Activated CD4-positive, alpha-beta T cell treated with anti-CD3 and anti-CD28 coated beads, Interleukin-2, amount 10 ng/mL, durations not matched to agents 24 days and 14 days (primary cell): ENCODE data around the gene SPTLC2. TPM values are rescaled to one million over a fixed set of nuclear protein-coding genes. Genes with fewer than 3 reads are reported as not detected.
"Not testable (repeated sequence)": the region's sequence is repeated elsewhere in the genome, so short reads cannot be mapped to it uniquely, and the experiment has no call there.

Experiments
- DNase-seq: peaks from one replicate; pipeline ENCODE4 v3.0.0; 2022
- H3K27ac Mint-ChIP-seq: one replicate; pipeline ENCODE4 v1.8.0; 2022; ENCODE audit warnings: mild to moderate bottlenecking, mixed read lengths
- H3K27me3 Mint-ChIP-seq: one replicate; pipeline ENCODE4 v1.8.0; 2022; ENCODE audit warnings: mixed read lengths
- H3K36me3 Mint-ChIP-seq: one replicate; pipeline ENCODE4 v1.8.0; 2022; ENCODE audit warnings: low read depth, mild to moderate bottlenecking, mixed read lengths
- H3K4me1 Mint-ChIP-seq: one replicate; pipeline ENCODE4 v1.8.0; 2021; ENCODE audit warnings: mixed read lengths
- H3K4me3 Mint-ChIP-seq: one replicate; pipeline ENCODE4 v1.8.0; 2022; ENCODE audit warnings: mild to moderate bottlenecking, moderate library complexity, mixed read lengths
- H3K9me3 Mint-ChIP-seq: one replicate; pipeline ENCODE4 v1.8.0; 2021; ENCODE audit warnings: mixed read lengths
- intact Hi-C: fragments of 100-400 bp; cut with micrococcal nuclease; formaldehyde crosslinking; loops from one replicate; pipeline ENCODE4 v1.15.1; 2023
- total RNA-seq: library from RNA; stranded (reverse); gene quantifications from 2 replicates; pipeline ENCODE4 v1.2.3, GENCODE V29; 2022

Gene SPTLC2
- total RNA-seq, 1 donor from 2014 or later: 26.6 TPM

DNA sequence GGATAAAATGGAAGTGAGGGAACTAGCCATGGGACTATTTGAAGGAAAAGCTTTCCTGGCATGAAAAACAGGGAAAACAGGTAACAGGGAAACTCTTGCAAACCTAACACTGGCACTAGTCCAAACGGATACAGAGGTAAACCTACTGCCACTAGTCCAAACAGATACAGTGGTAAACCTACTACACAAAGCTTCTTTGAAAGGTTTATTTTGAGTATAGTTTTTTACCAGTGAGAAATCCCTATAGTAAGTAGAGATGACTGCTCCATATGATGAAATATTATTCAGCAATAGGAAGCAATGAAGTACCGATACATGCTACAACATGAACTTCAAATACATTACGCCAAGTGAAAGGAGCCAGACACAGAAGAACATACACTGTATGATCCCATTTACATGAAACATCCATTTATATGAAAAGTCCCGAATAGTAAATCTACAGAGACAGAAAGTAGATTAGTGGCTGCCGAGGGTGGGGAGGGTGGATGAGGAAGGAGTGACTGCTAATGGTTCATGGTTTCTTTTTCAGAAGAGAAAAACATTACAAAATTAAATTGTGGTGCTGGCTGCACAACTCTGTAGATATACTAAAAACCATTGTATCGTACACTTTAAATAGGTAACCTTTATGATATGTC is 25.5 kb downstream of the SPTLC2 start:
- no peak for DNase-seq
- Mint-ChIP-seq H3K4me1 (peaks cover 49% of the 10 kb centered on the region), H3K36me3 (peaks cover 48% of the 10 kb centered on the region), H3K9me3 (peaks cover 4% of the 10 kb centered on the region), H3K4me3 (peak overlapping the region; percentile 12), H3K27ac (peak overlapping the region; percentile 38), H3K27me3 (no peaks in the 10 kb centered on the region)
- intact Hi-C loops: loop anchor here (1.0 to 5.0 kb wide), 2 partner anchors 8 to 116 kb away; partner anchors contain the start of genes ALKBH1 and SLIRP

DNA sequence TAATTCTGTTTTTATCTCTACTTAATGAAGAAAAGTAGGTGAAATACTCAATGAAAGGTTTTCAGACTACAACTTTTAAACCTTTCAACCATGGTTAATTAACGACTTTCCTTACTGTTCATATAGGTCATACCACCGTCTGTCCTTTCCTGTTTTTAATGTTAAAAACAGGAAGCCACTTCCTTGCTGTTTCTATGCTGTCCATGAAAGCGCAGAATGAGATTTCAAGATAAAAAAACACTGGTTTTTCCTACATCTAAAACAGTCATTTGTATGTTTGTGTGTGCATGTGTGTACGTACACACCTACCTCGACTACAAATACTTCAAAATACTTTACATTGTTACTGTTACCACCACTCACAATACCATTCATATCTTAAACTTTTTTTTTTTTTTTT is 27.3 kb downstream of the SPTLC2 start:
- no peak for DNase-seq
- peaks cover 36% of the 10 kb centered on the region for H3K36me3 Mint-ChIP-seq
- H3K27ac Mint-ChIP-seq: peak overlapping the region; percentile 59
- H3K9me3 Mint-ChIP-seq: no peaks in the 10 kb centered on the region
- peak overlapping the region; percentile 38 for H3K4me3 Mint-ChIP-seq
- intact Hi-C loops: no loop called here
- peaks cover 43% of the 10 kb centered on the region for H3K4me1 Mint-ChIP-seq
- H3K27me3 Mint-ChIP-seq: no peaks in the 10 kb centered on the region

DNA sequence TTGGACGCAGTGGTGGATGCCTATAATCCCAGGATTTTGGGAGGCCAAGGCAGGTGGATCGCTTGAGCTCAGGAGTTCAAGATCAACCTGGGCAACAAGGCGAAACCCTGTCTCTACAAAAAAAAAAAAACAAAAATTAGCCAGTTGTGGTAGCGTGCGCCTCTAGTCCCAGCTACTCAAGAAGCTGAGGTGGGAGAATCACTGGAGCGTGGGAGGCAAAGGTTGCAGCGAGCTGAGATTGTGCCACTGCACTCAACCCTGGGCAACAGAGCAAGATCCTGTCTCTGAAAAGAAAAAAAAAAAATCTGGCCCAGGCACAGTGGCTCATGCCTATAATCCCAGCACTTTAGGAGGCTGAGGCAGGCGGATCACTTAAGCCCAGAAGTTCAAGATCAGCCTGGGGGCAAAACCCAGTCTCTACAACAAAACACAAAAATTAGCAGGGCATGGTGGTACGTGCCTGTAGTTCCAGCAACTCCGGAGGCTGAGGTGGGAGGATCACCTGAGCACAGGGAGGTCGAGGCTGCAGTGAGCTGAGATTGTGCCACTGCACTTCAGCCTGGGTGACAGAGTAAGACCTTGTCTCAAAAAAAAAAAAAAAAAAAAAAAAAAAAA is 27.9 kb downstream of the SPTLC2 start:
- DNase-seq, H3K27ac Mint-ChIP-seq, intact Hi-C loops, H3K27me3 Mint-ChIP-seq, H3K9me3 Mint-ChIP-seq: not testable (repeated sequence)
- H3K4me3 Mint-ChIP-seq: peak overlapping the region; percentile 53
- peaks cover 34% of the 10 kb centered on the region for H3K36me3 Mint-ChIP-seq
- H3K4me1 Mint-ChIP-seq: peaks cover 37% of the 10 kb centered on the region

DNA sequence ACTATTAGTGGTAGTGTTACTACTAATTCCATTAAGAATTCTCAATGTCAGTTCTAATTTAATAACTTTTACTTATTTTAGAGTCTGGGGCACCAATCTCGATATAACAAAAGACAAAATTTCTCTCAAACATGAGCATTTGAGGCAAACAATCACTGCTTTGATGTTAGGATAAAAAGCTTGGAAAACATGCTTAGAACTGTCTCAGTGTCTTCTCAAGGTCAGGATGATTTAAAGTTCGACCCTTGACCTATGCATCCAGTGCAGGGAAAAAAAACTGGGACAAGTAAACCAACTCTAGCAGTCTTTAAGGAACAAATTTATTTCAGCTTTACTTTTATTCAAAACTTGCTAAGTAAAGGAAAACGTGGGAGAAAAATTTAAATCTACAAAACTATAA is 31.1 kb downstream of the SPTLC2 start:
- DNase-seq: no peak
- H3K4me3 Mint-ChIP-seq: no peak overlapping the region
- peaks cover 33% of the 10 kb centered on the region for H3K4me1 Mint-ChIP-seq
- intact Hi-C loops: no loop called here
- H3K36me3 Mint-ChIP-seq: peaks cover 19% of the 10 kb centered on the region
- no peaks in the 10 kb centered on the region for H3K9me3 Mint-ChIP-seq
- H3K27me3 Mint-ChIP-seq: no peaks in the 10 kb centered on the region
- H3K27ac Mint-ChIP-seq: no peak overlapping the region

GRCh38 chr14:77584809-77585208 is 31.6 kb downstream of the SPTLC2 start:
- no peaks in the 10 kb centered on the region for H3K27me3 Mint-ChIP-seq
- intact Hi-C loops: loop anchor here (5.0 kb wide), 1 partner anchor 32 kb away; the partner anchor contains the start of gene SPTLC2

DNA sequence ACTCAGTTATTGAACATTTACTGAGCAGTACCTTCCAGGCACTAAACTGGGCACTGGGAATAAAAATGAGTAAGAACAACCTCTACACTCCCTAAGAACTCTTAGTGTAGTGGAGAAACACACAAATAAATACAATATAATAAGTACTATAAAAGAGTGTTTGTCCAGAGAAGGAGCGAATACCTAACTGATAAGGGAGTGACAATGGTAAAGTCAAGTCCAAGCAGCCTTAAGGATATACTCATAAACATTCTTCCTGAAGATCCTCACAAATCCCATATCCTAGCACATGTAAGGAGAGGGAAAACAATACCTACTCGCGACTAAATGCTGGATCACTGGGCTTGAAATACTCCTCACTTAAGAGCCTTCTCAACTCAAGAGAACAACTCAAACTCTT is 32.8 kb downstream of the SPTLC2 start:
- Mint-ChIP-seq H3K4me1 (peaks cover 24% of the 10 kb centered on the region), H3K27me3 (no peaks in the 10 kb centered on the region), H3K9me3 (no peaks in the 10 kb centered on the region), H3K36me3 (peaks cover 22% of the 10 kb centered on the region), H3K4me3 (no peak overlapping the region), H3K27ac (no peak overlapping the region)
- no peak for DNase-seq
- intact Hi-C loops: loop anchor here (1.0 to 5.0 kb wide), 2 partner anchors 8 to 34 kb away; partner anchors contain the start of gene SPTLC2

More at GRCh38 chr14:77584809-77585208, 31.6 kb downstream of the SPTLC2 start:
- Mint-ChIP-seq H3K36me3 (peaks cover 19% of the 10 kb centered on the region), H3K4me3 (no peak overlapping the region), H3K27ac (no peak overlapping the region), H3K9me3 (no peaks in the 10 kb centered on the region), H3K4me1 (peaks cover 29% of the 10 kb centered on the region)
- DNase-seq: no peak

DNA sequence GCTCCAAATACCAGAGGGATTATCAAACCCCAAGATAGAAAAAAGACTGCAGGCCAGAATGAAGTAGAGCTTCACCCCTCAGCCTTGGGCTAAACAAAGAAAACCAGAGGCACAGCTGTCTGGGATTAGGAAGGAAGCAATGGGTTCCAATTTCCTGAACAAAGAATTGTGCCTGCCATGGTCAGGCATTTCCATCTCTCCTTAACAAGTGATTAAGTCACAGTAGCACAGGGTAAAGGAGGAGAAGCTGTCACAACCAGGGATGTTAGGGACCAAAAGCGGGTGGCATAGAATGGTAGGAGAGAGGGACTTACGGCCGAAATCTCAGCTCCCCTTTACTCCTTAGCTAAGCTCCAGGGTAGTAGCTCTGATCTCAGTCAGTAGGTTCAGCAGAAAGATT is 33.9 kb downstream of the SPTLC2 start:
- DNase-seq: no peak
- Mint-ChIP-seq H3K36me3 (peaks cover 19% of the 10 kb centered on the region), H3K27ac (no peak overlapping the region), H3K9me3 (no peaks in the 10 kb centered on the region), H3K4me3 (no peak overlapping the region), H3K4me1 (peaks cover 18% of the 10 kb centered on the region), H3K27me3 (no peaks in the 10 kb centered on the region)
- intact Hi-C loops: loop anchor here (5.0 kb wide), 1 partner anchor 35 kb away; the partner anchor contains the start of gene SPTLC2

GRCh38 chr14:77580964-77581505 is 35.4 kb downstream of the SPTLC2 start:
- H3K27ac Mint-ChIP-seq: peak overlapping the region; percentile 53
- peaks cover 18% of the 10 kb centered on the region for H3K36me3 Mint-ChIP-seq
- peaks cover 17% of the 10 kb centered on the region for H3K4me1 Mint-ChIP-seq
- peak overlapping the region; percentile 61 for H3K4me3 Mint-ChIP-seq
- intact Hi-C loops: loop anchor here (5.0 kb wide), 1 partner anchor 36 kb away; the partner anchor contains the start of gene SPTLC2
- H3K9me3 Mint-ChIP-seq: no peaks in the 10 kb centered on the region
- DNase-seq: no peak
- no peaks in the 10 kb centered on the region for H3K27me3 Mint-ChIP-seq

DNA sequence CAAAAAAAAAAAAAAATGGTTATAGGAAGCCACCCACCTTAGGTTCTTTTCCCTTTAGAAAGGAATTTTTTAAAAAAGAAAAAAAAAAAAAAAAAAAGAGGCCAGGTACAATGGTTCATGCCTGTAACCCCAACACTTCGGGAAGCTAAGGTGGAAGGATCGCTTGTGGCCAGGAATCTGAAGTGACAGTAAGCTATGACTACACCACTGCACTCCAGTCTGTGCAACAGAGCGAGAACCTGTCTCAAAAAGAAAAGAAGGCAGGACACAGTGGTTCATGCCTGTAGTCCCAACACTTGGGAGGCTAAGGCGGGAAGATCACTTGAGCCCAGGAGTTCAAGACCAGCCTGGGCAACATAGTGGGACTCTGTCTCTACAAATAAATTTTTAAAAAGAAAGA is 36.0 kb downstream of the SPTLC2 start:
- no peaks in the 10 kb centered on the region for H3K9me3 Mint-ChIP-seq
- peaks cover 17% of the 10 kb centered on the region for H3K4me1 Mint-ChIP-seq
- intact Hi-C loops: loop anchor here (5.0 kb wide), 1 partner anchor 37 kb away; the partner anchor contains the start of gene SPTLC2
- H3K27me3 Mint-ChIP-seq: no peaks in the 10 kb centered on the region
- peaks cover 20% of the 10 kb centered on the region for H3K36me3 Mint-ChIP-seq
- no peak for DNase-seq
- no peak overlapping the region for H3K27ac Mint-ChIP-seq
- H3K4me3 Mint-ChIP-seq: peak overlapping the region; percentile 61

- Mint-ChIP-seq H3K27me3 (no peaks in the 10 kb centered on the region), H3K4me3 (no peak overlapping the region), H3K9me3 (no peaks in the 10 kb centered on the region), H3K27ac (peak overlapping the region; percentile 48), H3K36me3 (peaks cover 23% of the 10 kb centered on the region), H3K4me1 (peaks cover 17% of the 10 kb centered on the region)
- no peak for DNase-seq
- intact Hi-C loops: loop anchor here (5.0 kb wide), 1 partner anchor 38 kb away; the partner anchor contains the start of gene SPTLC2
Measured at GRCh38 chr14:77579780-77580179, 36.7 kb downstream of the SPTLC2 start.

DNA sequence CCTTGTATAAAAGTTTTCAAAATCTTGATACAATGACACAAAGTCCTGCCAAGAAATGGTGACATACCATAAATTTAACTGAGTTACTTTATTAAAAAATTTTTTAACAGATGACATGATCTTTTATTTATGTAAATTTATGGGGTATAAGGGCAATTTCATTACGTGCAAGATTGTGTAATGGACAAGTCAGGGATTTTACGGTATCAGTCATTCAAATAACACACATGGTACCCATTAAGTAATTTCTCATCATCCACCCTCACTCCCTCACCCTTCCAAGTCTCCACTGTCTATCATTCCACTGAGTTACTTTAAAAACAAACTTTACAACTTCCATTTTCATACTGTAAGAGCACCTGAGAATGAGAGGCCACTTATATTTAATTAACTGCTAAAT is 37.4 kb downstream of the SPTLC2 start:
- Mint-ChIP-seq H3K4me1 (peaks cover 17% of the 10 kb centered on the region), H3K27ac (no peak overlapping the region), H3K36me3 (peaks cover 29% of the 10 kb centered on the region), H3K9me3 (no peaks in the 10 kb centered on the region), H3K27me3 (no peaks in the 10 kb centered on the region), H3K4me3 (no peak overlapping the region)
- no peak for DNase-seq
- intact Hi-C loops: no loop called here

- H3K27me3 Mint-ChIP-seq: no peaks in the 10 kb centered on the region
- intact Hi-C loops: no loop called here
- H3K36me3 Mint-ChIP-seq: peaks cover 48% of the 10 kb centered on the region
- H3K9me3 Mint-ChIP-seq: no peaks in the 10 kb centered on the region
- peaks cover 12% of the 10 kb centered on the region for H3K4me1 Mint-ChIP-seq
- no peak overlapping the region for H3K4me3 Mint-ChIP-seq
- DNase-seq: no peak
- no peak overlapping the region for H3K27ac Mint-ChIP-seq
Measured at GRCh38 chr14:77574446-77575115, 41.9 kb downstream of the SPTLC2 start.

- peaks cover 49% of the 10 kb centered on the region for H3K36me3 Mint-ChIP-seq
- no peak overlapping the region for H3K27ac Mint-ChIP-seq
- intact Hi-C loops: no loop called here
- H3K4me3 Mint-ChIP-seq: no peak overlapping the region
- peaks cover 11% of the 10 kb centered on the region for H3K4me1 Mint-ChIP-seq
- DNase-seq: no peak
- H3K27me3 Mint-ChIP-seq: no peaks in the 10 kb centered on the region
- no peaks in the 10 kb centered on the region for H3K9me3 Mint-ChIP-seq
Measured at GRCh38 chr14:77573964-77574363, 42.5 kb downstream of the SPTLC2 start.
